ENCODE results near the gene METTL1.

GRCh38 chr12:57753756-57754337 lies 18.1 kb downstream of the METTL1 start:
- TF ChIP-seq CTCF (IDR thresholded peaks at IDR 0.05 in 4 of 5, conservative IDR thresholded peaks at IDR 0.05 in 1 of 5) (no peak), POLR2A (IDR thresholded peaks at IDR 0.05) (no peak)
